ENCODE data around the gene DEPDC1B.
"Not testable (repeated sequence)": the region's sequence is repeated elsewhere in the genome, so short reads cannot be mapped to it uniquely, and the experiment has no call there.

DEPDC1B gene

GRCh38 chr5:60698336-60698735, 1.6 kb downstream of the DEPDC1B start:
- no peak for DNase-seq (ENCODE audit: low read depth)

- DNase-seq (ENCODE audit: low read depth), result no peak
Measured at GRCh38 chr5:60690326-60690725, 9.6 kb downstream of the DEPDC1B start.

- no peak for DNase-seq (ENCODE audit: low read depth)
Measured at GRCh38 chr5:60688980-60689379, 11.0 kb downstream of the DEPDC1B start.

- no peak for DNase-seq (ENCODE audit: low read depth)
Measured at GRCh38 chr5:60687927-60688720, 11.8 kb downstream of the DEPDC1B start.

- no peak for DNase-seq (ENCODE audit: low read depth)
Measured at GRCh38 chr5:60686157-60686556, 13.8 kb downstream of the DEPDC1B start.

GRCh38 chr5:60685700-60686099, 14.3 kb downstream of the DEPDC1B start:
- no peak for DNase-seq (ENCODE audit: low read depth)

GRCh38 chr5:60685028-60685427, 14.9 kb downstream of the DEPDC1B start:
- no peak for DNase-seq (ENCODE audit: low read depth)

GRCh38 chr5:60682007-60682406, 18.0 kb downstream of the DEPDC1B start:
- not testable (repeated sequence) for DNase-seq (ENCODE audit: low read depth)

GRCh38 chr5:60679816-60680215, 20.1 kb downstream of the DEPDC1B start:
- no peak for DNase-seq (ENCODE audit: low read depth)

GRCh38 chr5:60677850-60678664, 21.9 kb downstream of the DEPDC1B start:
- no peak for DNase-seq (ENCODE audit: low read depth)

- no peak for DNase-seq (ENCODE audit: low read depth)
Measured at GRCh38 chr5:60675286-60675685, 24.7 kb downstream of the DEPDC1B start.

GRCh38 chr5:60674251-60675069, 25.5 kb downstream of the DEPDC1B start:
- no peak for DNase-seq (ENCODE audit: low read depth)

GRCh38 chr5:60673334-60673733, 26.6 kb downstream of the DEPDC1B start:
- no peak for DNase-seq (ENCODE audit: low read depth)

- DNase-seq (ENCODE audit: low read depth), result no peak
Measured at GRCh38 chr5:60672693-60673264, 27.2 kb downstream of the DEPDC1B start.

GRCh38 chr5:60671899-60672692, 27.9 kb downstream of the DEPDC1B start:
- no peak for DNase-seq (ENCODE audit: low read depth)

GRCh38 chr5:60670749-60671148, 29.2 kb downstream of the DEPDC1B start:
- DNase-seq (ENCODE audit: low read depth), result no peak

GRCh38 chr5:60668686-60669304, 31.2 kb downstream of the DEPDC1B start:
- no peak for DNase-seq (ENCODE audit: low read depth)

- no peak for DNase-seq (ENCODE audit: low read depth)
Measured at GRCh38 chr5:60651872-60652620, 47.9 kb downstream of the DEPDC1B start.

- no peak for DNase-seq (ENCODE audit: low read depth)
Measured at GRCh38 chr5:60649288-60649917, 50.6 kb downstream of the DEPDC1B start.

- DNase-seq (ENCODE audit: low read depth), result no peak
Measured at GRCh38 chr5:60648175-60648574, 51.8 kb downstream of the DEPDC1B start.
